GM12891 (cell line): Measurements from ENCODE around the gene CRYGB.

Experiments
- DNase-seq: peaks from one replicate; pipeline ENCODE4 v3.0.0; 2011; ENCODE audit warnings: low spot score; ENCODE audit not compliant: insufficient read length
- FAIRE-seq: peaks from 2 replicates; lab custom pipeline; 2011; peaks lifted over from hg19 to GRCh38; lab: Jason Lieb, UNC
- PAX5 ChIP-seq: IDR thresholded peaks from 2 replicates; pipeline ENCODE4 v1.6.1; 2011; ENCODE audit warnings: low read length, moderate library complexity, mild to moderate bottlenecking; ENCODE audit not compliant: insufficient read depth, severe bottlenecking
- POLR2A ChIP-seq: IDR thresholded peaks from 2 replicates; pipeline ENCODE4 v1.6.1; 2011; ENCODE audit warnings: low read depth, low read length, control low read depth
- POLR2AphosphoS5 ChIP-seq: IDR thresholded peaks from 2 replicates; pipeline ENCODE4 v1.6.1; 2011; ENCODE audit warnings: low read depth, low read length, control low read depth
- POU2F2 ChIP-seq: IDR thresholded peaks from 2 replicates; pipeline ENCODE4 v1.6.1; 2011; ENCODE audit warnings: low read depth, mild to moderate bottlenecking, control low read depth, low read length, moderate library complexity
- SPI1 ChIP-seq: IDR thresholded peaks from 2 replicates; pipeline ENCODE4 v1.6.1; 2011; ENCODE audit warnings: low read depth, low read length, control low read depth
- TAF1 ChIP-seq: IDR thresholded peaks from 2 replicates; pipeline ENCODE4 v1.6.1; 2011; ENCODE audit warnings: low read depth, low read length, control low read depth

CRYGB gene

DNA sequence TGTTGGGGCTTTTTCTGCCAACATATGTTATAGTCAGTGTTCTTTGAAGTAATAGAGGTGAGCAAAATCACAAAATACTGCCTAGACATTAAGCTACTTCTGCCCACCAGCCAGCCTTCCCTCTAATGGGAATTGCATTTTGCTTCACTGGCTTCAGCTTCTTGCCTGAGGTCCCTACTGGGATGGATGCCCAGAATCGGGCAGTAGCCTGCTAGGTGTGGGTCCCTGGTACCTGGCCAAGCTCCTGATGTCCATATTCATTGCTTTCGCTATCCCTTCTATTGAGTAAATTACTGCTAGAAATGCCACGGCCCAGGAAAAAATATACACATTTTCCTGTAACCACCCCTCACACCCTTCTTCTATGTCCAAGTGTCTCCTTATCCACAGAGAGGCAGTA lies 48.6 kb downstream of the CRYGB start:
- no peak for FAIRE-seq
- no peak for TF ChIP-seq PAX5
- TF ChIP-seq POLR2A, result no peak
- TF ChIP-seq POU2F2, result no peak
- TF ChIP-seq POLR2AphosphoS5, result no peak
- no peak for TF ChIP-seq SPI1
- no peak for TF ChIP-seq TAF1
- no peak for DNase-seq

DNA sequence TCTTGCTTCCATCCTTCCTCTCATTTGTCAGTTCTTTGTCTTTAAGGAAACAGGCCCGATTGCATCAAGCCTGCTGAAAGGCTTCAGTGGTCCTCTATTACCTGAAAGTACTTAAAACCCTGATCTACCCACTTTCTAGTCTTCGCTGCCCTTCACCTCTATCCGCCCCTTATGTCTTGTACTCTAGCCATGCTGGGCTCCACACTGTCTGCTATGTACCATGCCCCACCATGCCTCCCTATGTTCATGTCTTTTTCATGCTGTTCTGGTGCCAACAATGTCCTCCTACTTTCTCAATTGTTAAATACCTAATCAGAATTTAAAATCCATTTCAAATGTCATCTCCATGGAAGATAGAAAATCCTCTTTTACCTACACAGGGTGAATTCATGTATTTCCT lies 49.9 kb downstream of the CRYGB start:
- FAIRE-seq (no peak), DNase-seq (no peak)
- TF ChIP-seq POU2F2 (no peak), POLR2A (no peak), SPI1 (no peak), PAX5 (no peak), POLR2AphosphoS5 (no peak), TAF1 (no peak)

DNA sequence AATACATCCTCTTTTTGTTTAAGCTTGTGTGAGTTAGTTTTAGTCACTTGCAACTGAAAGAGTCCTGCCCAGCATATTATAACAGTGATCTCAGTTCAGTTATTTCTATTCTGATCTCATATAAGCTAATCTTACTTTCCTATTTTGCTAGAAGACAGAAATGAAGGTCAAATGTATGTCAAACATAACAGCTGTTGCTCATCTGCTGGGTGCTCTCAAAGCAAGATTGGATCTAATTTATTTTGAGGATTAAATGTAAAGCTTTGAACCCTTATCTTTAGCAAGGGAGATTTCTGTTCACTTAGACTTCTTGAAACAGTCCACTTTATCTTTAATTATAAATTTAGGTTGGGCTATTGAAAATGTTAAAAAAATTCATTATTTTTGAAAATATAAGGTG lies 52.8 kb downstream of the CRYGB start:
- FAIRE-seq (no peak), DNase-seq (no peak)
- no peak for TF ChIP-seq PAX5
- TF ChIP-seq SPI1, result no peak
- TF ChIP-seq POLR2A, result no peak
- no peak for TF ChIP-seq TAF1
- no peak for TF ChIP-seq POU2F2
- no peak for TF ChIP-seq POLR2AphosphoS5
